NCI-H2227 (cell line): ENCODE measurements around the gene PLXNA4.

ENCODE experiments used
- DNase-seq: peaks from one replicate; lab custom pipeline; 2025; ENCODE audit not compliant: unreplicated experiment; lab: John Stamatoyannopoulos, UW

PLXNA4 gene

GRCh38 chr7:132134814-132135445 lies 441.3 kb downstream of the PLXNA4 start:
- no peak for DNase-seq

- no peak for DNase-seq
These were observed 442.8 kb downstream of the PLXNA4 start for GRCh38 chr7:132133501-132133900.

DNA sequence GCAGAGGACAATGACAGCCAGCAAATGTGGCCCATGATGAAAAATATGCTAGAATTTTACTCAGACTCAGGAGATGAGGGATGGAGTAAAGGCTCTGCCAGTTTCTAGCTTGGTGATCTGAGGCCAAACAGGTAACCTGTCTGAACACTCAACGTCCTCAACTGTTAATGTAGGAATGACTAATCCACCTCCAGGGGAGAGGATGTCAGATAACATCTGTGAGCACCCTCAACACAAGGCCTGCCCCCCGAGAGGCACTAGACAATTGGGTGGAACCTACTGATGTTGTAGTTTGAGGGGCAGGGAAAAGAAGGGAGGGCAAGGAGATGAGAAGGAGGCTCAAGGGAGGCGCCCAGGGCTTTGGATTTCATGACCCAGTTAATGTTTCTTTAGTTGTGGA lies 445.1 kb downstream of the PLXNA4 start:
- no peak for DNase-seq

DNA sequence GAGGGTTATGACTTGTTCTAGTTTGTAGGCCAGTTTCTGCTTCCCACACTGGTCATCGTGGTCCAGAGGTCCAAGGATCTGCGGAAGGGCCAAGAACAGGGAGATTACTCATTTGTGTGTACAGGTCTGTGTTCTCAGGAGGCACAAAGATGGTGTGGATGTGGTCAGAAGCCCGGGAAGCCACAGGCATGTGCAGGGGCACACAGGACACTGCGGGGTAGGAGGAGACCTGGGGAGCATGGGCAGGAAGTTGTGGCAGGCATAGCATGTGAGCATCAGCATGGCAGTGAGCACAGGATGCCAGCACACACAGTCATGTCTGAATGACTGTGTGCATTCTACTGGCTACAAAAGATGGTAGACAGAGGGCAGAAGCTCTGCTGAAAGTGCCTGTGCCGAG lies 445.8 kb downstream of the PLXNA4 start:
- no peak for DNase-seq

DNA sequence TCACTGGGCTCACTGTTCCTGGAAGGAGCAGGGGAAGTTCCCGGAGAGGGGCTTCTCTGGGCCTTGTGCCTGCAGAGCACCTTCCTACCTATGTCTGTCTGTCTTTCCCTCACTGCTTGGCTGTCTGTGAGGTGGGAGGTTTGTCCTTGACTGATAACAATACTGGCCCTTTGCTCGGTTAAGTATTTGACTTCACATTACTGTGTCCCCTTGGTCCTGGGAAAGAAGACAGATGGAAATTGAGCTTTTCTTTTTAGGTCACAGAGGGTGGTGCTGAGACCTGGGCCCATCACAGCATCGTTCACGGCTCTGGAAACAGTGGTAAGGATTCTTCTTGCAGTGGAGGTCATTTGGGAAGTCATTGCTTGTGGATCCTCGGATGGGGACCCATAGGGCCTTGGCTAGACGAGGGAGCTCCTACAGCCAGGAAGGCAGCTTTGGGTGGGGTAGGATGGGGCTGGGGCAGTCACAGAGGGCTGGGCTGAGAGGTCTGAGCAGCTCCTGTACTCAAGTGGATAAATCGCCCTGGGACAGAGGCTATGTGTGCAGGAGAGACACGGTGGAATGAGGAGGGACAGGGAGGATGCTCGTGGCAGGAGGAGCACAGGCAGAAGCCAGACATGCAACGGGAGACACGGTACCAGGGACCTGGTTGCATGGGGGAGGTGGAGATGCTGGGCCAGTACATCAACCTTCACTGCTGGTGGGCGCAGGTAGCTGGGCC lies 450.2 kb downstream of the PLXNA4 start:
- no peak for DNase-seq

DNA sequence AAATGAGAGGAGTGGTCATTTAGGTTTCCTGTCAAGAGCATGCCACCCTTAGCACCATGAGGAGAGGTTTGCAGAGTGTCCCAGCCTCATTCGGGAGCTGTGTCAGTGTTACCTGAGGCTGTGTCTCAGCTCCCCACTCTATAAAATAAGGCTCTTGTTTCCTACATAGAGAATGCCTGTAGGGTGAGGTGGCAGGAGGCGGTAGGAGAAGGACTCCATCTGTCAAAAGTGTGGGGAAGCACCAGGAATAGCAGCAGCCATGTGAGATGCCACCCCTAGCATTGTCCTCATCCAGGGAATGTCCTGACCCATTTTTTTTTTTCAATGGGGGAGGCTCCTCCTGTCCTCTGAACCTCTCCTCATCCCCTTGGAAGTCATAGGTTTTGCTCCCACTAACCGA lies 451.2 kb downstream of the PLXNA4 start:
- no peak for DNase-seq

- DNase-seq, result no peak
These were observed 451.7 kb downstream of the PLXNA4 start for GRCh38 chr7:132124575-132124974.

- peak; percentile 48 for DNase-seq
These were observed 452.5 kb downstream of the PLXNA4 start for GRCh38 chr7:132123773-132124172.

DNA sequence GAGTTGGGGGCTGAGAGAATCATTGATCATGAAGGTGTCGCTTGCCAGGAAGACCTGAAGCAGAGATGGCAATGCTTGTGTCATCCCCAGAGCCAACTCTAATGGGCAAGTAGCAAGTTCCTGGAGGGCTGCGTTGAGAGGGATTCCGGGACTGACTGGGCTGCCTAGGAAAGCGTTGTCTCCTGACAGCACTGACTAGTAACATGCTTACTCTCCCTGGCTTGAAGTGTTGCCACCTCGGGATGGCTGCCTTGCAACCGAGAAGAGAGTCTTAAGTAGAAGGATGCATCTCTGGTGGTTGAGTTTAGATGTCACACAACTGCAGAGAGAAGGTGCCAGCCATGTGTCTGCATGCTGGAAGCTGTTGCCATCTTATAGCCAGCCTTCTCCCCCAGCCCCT lies 453.4 kb downstream of the PLXNA4 start:
- no peak for DNase-seq

GRCh38 chr7:132121987-132122386 lies 454.3 kb downstream of the PLXNA4 start:
- no peak for DNase-seq

DNA sequence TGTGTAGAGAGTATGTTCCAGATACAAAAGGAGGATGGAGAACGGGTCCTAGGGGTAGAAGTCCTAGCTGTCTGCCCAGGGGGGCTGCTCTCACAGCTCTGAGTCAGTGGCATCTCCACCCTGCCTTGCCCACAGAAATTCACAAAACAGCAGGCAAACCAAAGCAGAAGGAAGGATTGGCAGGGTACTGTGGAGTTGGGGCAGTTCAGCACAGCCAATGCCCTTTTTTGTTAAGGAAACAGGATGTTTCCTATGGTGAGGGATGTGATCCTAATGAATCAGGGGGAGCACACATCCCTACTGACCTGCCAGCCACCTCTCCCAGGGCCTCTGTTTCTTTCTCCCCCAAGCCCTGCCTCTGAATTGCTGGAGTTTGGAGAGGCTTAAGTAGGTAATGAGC lies 457.6 kb downstream of the PLXNA4 start:
- DNase-seq, result no peak

- DNase-seq, result no peak
These were observed 458.6 kb downstream of the PLXNA4 start for GRCh38 chr7:132117636-132118035.

- DNase-seq, result no peak
These were observed 459.1 kb downstream of the PLXNA4 start for GRCh38 chr7:132117181-132117580.

GRCh38 chr7:132116369-132116768 lies 459.9 kb downstream of the PLXNA4 start:
- DNase-seq, result no peak

DNA sequence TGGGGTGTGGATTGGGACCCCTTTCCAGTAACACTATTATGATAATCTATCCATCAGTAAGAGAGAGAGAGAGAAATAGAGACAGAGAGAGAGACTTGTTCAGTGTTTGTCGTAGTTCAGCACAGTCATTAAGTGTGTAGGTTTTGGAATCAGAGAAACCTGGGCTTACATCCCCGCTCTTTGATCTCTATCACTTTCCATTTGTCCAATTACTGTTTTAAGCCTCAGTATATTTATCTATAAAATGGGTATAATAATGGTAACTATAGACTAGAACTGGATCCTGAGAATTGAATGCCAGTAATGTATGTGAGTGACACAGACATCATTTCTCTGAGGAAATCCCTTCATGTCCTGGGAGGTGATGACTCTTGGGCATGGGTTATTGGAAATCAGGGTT lies 460.5 kb downstream of the PLXNA4 start:
- DNase-seq, result no peak

DNA sequence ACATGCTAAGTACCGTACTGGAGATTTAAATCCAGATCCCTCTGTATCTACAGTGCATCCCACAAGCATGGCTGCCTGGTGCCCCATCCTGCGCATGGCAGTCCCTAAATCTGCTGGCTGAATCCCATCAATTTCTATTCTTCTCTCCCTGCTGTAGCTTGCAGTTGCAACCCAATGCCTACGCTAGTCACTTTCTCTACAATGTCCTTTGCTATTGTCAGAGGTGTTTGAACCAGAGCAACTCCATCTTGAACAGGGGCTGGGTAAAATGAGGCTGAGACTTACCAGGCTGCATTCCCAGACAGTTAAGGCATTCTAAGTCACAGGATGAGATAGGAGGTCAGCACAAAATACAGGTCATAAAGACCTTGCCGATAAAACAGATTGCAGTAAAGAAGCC lies 461.2 kb downstream of the PLXNA4 start:
- no peak for DNase-seq

- DNase-seq, result no peak
These were observed 461.9 kb downstream of the PLXNA4 start for GRCh38 chr7:132114411-132114810.

- DNase-seq, result peak; percentile 5
These were observed 462.5 kb downstream of the PLXNA4 start for GRCh38 chr7:132113536-132114371.

- peak; percentile 81 for DNase-seq
These were observed 463.6 kb downstream of the PLXNA4 start for GRCh38 chr7:132112657-132113056.

GRCh38 chr7:132112106-132112505 lies 464.2 kb downstream of the PLXNA4 start:
- peak; percentile 7 for DNase-seq

- DNase-seq, result no peak
These were observed 465.6 kb downstream of the PLXNA4 start for GRCh38 chr7:132110692-132111091.

DNA sequence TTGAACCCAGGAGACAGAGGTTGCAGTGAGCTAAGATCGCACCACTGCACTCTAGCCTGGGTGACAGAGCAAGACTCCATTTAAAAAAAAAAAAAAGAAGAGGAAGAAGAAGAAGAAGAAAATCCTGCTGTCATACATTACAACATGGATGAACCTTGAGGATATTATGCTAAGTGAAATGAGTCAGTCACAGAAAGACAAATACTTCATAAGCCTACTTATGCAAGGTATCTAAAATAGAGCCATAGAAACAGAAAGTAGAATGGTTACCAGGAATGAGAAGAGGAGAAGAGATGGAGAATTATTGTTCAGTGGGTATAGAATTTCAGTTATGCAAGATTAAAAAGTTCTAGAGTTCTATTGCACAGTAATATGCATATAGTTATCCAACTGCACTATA lies 466.5 kb downstream of the PLXNA4 start:
- no peak for DNase-seq
